HG03378 (cell line): ENCODE results near the gene TPP2.

ENCODE experiments used
- ATAC-seq: cut with Tn5 transposase; IDR thresholded peaks from one replicate; pipeline ENCODE4 v1.9.1; 2021; ENCODE audit warnings: mild to moderate bottlenecking, moderate library complexity; ENCODE audit not compliant: unreplicated experiment

TPP2 gene

DNA sequence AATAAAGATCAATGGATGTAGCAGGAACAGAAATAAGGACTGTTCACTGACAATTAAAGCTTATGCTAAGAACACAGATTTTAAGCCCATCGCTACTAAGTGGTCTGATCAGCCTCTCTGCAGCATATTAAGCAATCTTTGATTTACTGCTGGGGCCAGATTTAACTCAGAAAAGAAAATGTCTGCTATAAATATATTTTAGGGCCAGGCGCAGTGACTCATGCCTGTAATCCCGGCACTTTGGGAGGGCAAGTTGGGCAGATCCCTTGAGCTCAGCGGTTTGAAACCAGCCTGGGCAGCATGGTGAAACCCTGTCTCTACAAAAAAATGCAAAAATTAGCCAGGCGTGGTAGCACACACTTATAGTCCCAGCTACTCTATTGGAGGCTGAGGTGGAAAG is 55.1 kb downstream of the TPP2 start:
- ATAC-seq, result no peak

DNA sequence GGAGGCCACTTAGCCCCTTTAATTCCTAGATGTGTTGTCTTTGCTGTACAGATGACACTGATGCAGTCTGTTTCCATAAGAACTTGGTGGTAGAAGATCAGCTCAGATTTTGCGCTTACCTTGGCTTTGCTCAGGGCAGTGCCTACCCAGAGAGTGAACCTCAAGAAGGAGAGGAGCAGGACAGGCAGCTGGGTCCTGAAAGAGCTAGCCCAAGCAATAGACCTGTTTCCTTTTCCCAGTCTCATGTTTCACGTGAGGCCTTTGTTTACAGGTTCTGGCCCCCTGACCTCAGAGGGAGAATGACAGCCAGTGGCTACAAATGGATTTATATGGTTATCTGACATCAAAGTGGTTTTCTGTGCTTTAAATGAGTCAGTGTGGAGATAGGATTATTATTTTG is 58.0 kb downstream of the TPP2 start:
- no peak for ATAC-seq

DNA sequence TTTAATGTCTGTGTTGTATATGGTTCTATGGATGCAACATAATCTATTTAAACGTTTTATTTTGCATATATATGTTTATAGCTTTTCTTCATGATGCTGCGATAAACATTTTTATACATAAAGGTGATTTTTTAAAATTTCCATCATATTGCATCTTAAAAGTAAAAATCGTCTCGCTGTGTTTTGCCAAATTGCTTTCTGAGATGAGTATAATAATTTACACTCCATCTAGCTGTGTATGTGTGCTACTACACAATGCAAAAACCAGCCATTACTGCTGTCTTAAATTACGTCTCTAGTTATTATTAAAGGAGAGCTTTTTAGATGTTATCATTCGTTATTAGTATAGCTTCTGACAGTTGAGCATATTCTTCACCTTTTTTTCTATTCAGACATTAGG is 60.8 kb downstream of the TPP2 start:
- ATAC-seq, result no peak

DNA sequence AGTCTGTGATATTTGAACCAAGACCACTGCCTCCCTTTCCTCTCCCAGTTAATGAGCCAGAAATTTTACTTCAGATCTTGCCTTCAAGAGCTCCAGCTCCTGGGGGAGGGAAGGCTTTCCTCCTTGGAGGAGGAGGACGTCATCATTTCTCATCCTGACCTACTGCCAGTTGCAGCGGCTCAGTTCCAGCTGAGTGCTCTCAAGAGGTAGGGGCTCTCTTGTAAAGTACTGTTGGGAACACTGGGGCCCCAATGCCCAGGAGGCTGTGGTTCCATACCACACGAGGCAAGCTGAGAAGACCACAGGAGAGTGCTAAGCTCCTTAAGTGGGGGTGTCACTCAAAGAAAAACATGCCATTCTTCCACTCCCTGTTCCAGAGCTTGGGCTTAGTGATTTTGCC is 61.9 kb downstream of the TPP2 start:
- ATAC-seq, result no peak

DNA sequence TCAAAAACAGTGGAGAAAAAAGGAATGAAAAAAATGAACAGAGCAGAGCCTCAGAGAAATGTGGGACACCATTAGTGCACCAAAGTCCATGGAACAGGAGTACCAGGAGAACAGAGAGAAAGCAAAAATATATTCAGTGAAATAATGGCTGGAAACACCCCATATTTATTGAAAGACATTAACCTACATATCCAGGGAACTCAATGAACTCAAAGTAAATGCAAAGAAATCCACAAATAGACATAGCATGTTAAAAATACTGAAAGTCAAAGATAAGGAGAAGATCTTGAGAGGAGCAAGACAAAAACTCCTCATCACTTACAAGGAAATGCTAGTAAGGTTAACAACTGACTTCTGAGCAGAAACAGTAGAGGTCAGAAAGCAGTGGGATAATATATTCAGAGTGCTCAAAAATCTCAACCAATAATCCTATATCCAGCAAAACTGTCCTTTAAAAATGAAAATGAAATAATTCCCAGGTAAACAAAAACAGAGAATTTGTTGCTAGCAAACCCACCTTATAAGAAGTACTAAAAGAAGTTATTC is 62.5 kb downstream of the TPP2 start:
- ATAC-seq, result no peak

DNA sequence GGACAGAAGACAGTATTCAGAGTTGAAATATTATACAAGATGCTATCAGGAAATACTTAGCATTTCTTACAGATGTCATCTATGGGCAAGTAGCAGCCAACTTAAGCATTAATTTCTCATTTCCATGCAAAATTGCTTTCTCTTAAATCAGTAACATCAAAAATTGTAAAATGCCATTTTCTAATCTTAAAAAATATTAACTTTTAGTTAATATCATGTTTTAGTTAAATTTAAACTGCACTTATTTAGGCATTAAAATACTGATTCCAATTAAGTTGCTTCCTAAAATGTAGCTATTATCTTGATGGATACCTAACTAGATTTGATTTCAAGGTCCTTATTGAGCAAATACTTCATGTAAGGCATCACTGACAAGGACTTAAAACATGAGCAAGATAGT is 70.2 kb downstream of the TPP2 start:
- no peak for ATAC-seq

DNA sequence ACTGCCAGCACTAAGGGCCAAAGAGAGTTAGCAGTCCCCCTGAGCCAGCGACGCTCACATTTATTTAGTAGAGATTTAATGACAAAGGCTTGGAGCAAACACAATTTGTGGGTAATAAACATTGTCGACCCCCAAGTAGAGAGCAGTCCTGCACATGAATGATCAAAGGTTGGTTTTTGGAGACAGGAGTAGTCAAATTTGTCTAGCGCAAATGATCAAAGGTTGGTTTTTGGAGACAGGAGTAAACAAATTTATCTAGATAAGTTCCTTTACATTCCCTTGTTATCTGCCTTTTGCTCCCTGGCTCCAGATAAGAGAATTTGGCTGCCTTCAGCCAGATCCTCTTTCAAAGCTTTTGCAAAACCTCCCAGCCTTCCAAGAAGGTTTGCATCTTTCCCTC is 71.1 kb downstream of the TPP2 start:
- no peak for ATAC-seq

DNA sequence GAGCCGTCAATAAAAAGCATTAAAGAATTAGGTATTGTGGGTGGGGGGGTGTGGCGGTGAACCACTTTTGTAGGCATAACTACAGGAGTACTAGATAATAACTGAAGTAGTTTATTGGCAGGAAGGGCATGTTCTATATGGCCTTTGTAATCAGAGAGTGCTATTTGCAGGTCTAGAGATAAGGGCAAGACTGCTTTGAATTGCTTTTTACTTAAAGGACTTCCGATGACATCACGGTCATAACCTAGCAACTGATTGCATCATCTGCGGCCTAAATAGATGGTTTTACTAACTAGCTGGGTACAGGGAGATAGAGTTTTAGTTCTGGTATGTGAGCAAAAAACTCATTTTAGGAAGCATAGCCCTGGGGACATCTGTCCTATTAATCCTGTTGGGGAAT is 73.3 kb downstream of the TPP2 start:
- ATAC-seq, result no peak

DNA sequence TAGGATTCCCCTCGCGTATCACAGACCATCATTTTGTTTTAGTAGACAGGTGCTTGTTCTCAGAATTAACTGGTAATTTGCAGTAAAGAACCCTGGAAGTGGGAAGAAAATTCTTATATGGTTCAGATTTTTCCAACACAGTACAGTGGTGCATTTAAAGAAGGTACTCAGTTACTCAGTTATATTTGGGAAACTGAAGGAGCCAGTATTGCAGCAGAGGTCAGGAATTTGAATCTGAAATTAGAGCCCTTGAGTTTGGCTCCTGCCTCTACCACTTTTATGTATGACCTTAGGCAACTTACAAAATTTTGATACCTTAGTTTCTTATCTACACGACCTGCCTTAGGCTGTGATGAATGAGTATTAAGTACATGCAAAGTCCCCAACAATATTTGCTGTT is 78.3 kb downstream of the TPP2 start:
- no peak for ATAC-seq

DNA sequence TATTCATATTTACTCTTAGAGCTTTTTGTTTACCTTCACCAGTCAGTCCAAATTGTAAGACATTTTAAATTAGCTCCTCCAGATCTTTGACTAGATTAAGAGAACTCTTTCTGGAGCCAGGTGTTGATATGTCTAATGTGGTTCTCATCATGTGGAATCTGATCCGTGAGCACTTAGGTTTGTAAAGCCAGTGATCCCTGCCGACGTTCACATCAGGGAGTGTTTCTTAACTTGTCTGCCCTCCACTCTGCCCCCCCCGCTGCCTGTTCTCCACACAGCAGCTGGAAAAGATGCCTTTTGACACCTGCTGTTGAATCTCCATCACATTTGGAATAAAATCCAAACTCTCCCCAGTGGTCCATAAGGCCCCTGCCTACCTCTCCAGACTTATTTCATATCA is 80.3 kb downstream of the TPP2 start:
- no peak for ATAC-seq

DNA sequence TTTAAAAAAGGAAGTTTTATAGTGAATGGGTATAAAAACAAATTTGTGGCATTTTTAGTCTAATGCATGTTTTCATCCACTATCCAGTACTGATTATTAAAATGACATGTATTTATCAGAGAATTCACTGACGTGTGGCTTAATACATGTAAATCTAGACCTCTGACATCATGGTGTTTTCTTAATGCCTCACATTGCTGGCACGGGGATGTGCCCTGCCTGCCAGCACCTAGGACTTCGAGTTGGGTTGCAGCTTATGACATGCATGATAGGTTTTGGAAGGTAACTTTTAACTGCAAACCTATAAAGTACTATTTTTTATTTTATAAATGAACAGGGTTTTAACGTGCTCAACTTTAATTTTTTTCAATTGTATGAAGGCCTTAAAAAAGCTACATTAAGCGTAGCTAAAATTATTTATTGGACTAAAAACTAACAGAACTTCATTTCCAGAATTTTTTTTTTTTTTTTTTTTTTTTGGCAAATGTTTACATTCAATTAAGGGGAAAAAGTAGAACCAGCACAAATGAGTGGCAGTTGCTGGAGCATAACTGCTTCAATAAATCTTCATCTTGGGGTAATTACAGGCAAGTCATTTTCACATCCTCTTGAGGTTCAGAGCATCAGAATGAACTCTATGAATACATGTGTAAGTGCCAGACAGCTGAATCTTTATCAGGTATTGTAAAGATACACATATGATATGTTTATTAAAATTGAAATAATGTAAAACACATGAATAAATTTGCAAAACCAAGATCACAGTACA is 81.7 kb downstream of the TPP2 start:
- ATAC-seq, result no peak

DNA sequence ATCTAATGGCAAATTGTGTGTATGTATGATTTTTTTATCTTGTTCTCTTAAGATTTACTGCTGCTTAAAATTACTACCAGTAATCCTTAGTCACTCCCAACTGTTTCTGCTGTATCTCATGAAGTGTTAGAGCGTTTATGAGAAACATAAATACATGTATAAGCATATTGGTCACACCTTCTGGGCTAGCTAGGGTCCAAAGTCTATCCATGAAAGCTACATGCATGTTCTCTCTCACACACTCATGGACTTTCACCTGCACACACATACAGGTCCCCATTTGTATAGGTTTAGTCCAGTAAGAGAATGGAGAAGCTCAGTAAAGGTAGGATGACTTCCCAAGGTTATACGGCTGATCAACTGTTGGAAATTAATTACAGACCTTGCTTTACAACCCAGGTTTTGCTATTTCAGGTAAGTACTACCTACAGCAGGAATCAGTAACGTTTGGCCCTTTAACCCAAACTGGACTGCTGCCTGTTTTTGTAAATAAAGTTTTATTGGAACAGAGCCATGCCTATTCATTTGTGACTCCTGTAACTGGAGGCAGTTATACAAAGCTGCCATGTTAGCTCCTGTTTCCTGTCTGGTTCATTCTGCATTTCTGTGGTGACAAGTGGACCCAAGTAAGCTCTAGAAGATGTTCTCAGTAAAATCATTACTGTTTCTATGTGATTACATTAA is 82.8 kb downstream of the TPP2 start:
- ATAC-seq, result no peak

DNA sequence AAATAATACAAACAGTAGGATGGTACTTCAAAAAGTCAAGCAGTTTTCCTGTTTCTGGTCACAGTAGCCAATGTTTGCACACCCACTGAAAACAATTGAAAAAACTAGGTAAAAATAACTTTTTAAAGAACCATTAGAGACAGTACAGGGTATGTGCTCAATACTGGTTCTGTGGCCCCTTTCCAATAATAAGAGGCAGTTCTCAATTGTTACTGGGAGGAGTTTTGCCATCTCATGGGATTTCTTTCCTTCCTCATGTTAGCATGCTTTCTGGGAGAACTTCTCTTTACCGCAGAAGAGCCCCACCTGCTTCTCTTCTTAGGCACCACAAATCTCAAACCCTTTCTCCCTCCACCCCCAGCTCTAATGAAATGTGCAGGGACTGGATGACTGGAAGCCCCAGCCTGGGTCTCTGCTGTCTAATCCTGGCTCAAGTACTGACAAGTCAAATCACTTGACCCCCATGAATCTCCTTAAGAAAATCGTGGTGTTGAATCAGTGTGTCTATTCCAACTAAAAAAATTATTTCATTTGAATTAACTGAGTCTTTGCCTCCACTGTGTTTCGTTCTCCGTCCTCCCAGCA is 83.4 kb downstream of the TPP2 start:
- no peak for ATAC-seq

DNA sequence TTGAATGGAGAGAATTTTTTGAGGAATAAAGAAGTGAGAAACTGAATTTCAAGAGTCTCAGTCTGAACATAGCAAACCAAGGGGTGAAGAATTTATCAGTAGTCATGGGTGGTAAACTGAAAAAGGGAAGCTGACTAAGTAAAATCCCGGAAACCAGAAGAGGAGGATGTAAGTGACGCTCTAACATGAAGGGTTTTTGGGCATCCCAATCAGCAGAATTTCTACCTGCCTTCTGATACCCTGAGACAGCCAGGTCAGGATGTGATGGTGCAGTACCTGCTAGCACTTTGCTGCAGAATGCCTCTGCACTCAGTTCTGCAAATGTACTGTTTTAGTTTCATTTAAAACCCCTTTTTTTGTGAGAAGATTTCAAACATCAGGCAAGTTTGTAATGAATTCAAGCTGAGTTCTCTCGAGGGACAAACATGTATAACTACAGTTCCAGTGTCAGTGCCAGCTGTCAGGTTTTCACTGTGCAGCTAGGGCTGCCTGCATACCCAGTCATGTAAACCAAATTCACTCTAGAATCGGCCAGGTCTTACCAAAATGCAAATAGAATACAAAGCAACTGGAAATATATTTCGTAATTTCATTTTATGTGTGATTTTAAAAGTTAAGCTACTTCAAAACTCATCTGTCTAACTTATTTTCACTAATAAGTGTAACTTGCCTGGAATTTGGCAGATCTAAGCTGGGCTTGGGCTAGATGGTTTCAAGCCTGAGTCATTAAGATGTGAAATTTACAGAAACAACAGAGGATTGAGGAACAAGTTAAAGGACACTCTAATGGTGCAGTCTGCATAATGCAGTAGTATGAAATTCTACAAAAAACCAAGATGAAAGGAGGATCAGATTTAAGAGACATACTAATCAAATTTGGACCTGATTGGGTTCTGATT is 84.3 kb downstream of the TPP2 start:
- peak; percentile 52 for ATAC-seq

DNA sequence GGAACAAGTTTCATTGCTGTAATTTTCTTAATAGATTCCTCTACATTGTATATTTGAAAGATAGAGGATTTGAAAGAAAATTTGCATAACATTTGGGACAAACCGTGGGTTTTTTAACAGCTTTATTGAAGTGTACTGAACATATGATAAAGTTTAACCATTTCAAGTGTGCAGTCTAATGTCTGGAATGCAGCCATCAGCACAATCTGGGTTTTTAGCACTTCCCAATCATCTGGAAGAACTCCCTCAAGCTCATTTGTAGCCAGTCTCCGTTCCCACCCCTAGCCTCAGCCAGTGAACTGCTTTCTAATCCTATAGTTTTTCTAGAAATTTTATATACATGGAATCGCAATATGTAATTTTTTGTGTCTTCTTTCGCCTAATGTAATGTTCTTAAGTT is 85.4 kb downstream of the TPP2 start:
- ATAC-seq, result no peak

DNA sequence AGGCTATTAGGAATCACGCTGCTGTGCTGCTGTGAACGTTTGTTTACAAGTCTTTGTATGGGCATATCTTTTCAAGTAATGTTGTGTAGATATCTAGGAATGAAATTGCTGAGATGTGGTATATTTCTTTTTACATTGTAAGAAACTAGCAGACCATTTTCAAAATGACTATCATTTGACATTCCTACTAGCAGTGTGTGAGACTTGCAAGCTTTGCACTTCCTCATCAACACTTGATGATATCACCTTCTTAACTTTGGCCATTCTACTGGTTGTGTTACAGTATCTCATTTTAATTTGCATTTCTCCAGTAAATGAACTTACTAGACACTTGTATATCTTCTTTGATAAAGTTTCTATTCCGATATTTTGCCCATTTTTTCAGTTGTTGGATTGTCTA is 85.9 kb downstream of the TPP2 start:
- no peak for ATAC-seq

DNA sequence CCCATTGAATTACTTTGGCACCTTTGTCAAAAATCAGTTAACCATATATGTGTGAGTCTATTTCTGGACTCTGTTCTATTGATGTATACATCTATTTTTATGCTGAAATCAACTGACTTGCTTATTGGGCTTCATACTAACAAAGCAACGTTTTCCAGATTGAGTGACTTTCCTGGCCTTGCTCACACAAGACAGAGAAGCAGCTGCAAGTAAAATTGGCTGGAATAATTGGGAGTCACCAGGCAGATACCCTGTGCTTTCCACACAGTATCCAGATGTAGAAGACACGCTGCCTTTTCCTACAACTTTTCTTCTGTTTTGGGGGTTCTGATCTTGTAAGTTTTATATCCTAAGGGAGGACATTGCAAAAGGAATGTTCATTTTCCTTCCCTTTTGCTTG is 86.9 kb downstream of the TPP2 start:
- ATAC-seq, result no peak

DNA sequence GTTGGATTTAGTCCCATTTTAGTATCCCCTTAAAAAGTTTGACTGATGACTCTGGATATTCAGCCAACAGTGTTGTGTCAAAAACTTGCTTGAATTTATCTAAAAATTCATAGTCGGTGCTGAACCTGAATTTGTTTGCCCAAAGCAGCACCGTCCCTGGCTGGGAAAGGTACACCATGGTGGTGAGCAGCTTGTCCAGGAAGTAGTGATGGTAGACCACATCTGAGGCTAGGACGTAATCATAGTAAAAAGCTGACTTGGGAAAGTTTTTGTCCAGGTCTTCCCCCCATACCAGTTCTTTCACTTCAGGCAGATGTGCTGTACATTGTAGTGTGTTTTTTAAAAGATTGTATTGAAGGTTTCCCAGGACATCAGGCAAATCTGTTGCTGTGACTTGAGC is 89.2 kb downstream of the TPP2 start:
- no peak for ATAC-seq

DNA sequence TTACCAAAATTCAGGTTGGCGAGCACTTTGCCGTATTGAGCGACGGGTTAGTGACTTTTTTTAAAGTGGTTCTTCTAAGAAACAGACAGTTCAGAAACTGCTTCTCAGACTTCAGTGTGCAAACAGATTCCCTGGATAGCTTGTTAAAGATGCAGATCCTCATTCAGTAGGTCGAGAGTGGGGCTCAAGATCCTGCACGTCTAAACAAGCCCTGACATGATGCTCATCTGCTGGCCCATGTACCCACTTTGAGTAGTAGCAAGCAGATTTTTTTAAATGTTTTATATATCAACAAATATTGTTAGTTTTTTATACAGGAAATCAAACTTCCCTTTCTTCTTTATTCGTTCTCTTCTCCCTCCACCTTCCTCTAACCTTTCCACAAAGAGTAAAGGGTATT is 90.7 kb downstream of the TPP2 start:
- ATAC-seq, result no peak

DNA sequence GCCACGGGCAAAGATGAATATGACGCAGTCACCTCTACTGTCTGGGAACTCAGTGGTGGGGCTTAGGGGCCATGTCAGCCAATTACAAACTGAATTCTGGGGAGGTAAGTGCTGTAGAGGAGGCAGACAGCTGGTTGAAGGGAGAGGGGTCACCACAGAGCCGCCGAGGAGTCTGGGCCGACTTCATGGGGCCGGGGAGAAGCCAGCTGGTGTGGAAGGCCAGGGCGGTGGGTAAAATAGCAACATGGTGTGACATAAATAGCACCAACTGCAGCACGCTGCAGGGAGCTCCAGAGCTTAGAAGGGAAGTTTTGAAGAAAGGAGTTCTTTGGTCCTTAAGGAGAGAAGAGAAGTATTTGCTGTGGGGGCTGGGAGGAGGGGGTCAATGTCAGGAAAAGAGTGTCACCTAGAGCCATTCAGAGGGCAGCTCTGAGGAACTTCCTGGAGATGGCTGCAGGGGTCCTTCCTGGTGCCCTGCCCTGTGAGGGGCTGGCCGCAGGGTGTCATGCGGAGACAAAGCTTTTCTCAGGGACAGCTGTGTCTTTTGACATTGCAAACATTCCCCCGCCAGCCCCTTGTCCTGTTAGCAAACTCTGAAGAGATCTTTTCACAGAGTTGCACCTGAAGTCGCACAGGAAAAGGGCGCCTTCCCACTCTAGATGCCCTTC is 91.7 kb downstream of the TPP2 start:
- ATAC-seq, result no peak

DNA sequence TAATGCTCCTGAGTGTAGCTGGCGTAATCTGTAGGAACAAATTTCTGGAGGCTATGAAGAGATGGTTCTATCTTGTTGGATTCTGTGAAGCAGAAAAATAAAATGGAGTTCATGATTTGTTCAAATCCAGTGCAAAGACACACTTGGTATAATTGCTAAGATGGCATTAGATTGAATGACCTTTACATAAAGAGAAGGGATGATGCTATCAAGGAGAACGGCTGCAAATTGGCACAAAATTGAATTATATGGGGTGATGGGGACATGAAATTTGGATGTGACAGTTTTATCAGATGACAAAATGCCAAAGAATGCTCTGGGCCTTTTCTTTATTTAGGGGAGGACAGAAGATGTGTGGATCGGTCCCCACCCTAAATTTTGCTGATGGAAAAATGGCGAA is 94.1 kb downstream of the TPP2 start:
- ATAC-seq, result no peak
